RWPE1 (cell line): ENCODE results near the gene PGM2.

ENCODE experiments used
- CTCF ChIA-PET: fragments of 350-600 bp; sonication (Branson Sonifier 250); formaldehyde crosslinking; extraction: SDS; loops from one replicate; lab custom pipeline; 2021; lab: Yijun Ruan, JAX
- POLR2A ChIA-PET: fragments of 400-600 bp; formaldehyde crosslinking; extraction: SDS; loops from one replicate; lab custom pipeline; 2020; ENCODE audit warnings: antibody characterized with exemption; ENCODE audit not compliant: low non-redundant PET; lab: Yijun Ruan, JAX
- DNase-seq: peaks from one replicate; pipeline ENCODE4 v3.0.0; 2012; ENCODE audit warnings: low spot score
- H3K27ac ChIP-seq: fragments of 450-650 bp; 2 replicates; pipeline ENCODE4 v1.5.1; 2017
- CTCF ChIP-seq: fragments of 450-650 bp; conservative IDR thresholded peaks from 2 replicates; pipeline ENCODE4 v1.5.1; 2017; ENCODE audit warnings: low read depth, mild to moderate bottlenecking

PGM2 gene

GRCh38 chr4:37862961-37863360 is 36.5 kb downstream of the PGM2 start:
- POLR2A ChIA-PET, result no interaction called here
- DNase-seq, result no peak
- CTCF ChIA-PET, result no interaction called here

GRCh38 chr4:37864786-37865185 is 38.3 kb downstream of the PGM2 start:
- no peak overlapping the region for H3K27ac ChIP-seq
- ChIA-PET POLR2A (no interaction called here), CTCF (no interaction called here)
- no peak for DNase-seq
- TF ChIP-seq CTCF, result no peak

More at GRCh38 chr4:37862961-37863360, 36.5 kb downstream of the PGM2 start:
- no peak for TF ChIP-seq CTCF
- H3K27ac ChIP-seq, result no peak overlapping the region

GRCh38 chr4:37865450-37865849 is 39.0 kb downstream of the PGM2 start:
- no peak for DNase-seq
- no peak for TF ChIP-seq CTCF
- CTCF ChIA-PET, result no interaction called here
- no peak overlapping the region for H3K27ac ChIP-seq
- POLR2A ChIA-PET, result no interaction called here

GRCh38 chr4:37867102-37867501 is 40.6 kb downstream of the PGM2 start:
- POLR2A ChIA-PET, result no interaction called here
- TF ChIP-seq CTCF, result no peak
- DNase-seq, result no peak
- no peak overlapping the region for H3K27ac ChIP-seq
- CTCF ChIA-PET, result no interaction called here

GRCh38 chr4:37868238-37868637 is 41.8 kb downstream of the PGM2 start:
- CTCF ChIA-PET, result interaction anchor here (0.6 kb wide), 1 partner anchor 44 kb away, joined by 3 read pairs; no protein-coding TSS in a partner anchor
- H3K27ac ChIP-seq, result no peak overlapping the region
- POLR2A ChIA-PET, result no interaction called here
- DNase-seq, result no peak
- no peak for TF ChIP-seq CTCF

GRCh38 chr4:37872310-37872988 is 46.0 kb downstream of the PGM2 start:
- no peak for TF ChIP-seq CTCF
- CTCF ChIA-PET, result no interaction called here
- no peak overlapping the region for H3K27ac ChIP-seq
- POLR2A ChIA-PET, result no interaction called here
- no peak for DNase-seq
